ENCODE results near the gene TMEM18.

- TF ChIP-seq POLR2AphosphoS5 (IDR thresholded peaks at IDR 0.05; ENCODE audit: low read depth, low read length) (no peak), REST (IDR thresholded peaks at IDR 0.05; ENCODE audit: insufficient read depth in 1 of 2, low read depth in 2 of 2, low read length in 2 of 2) (no peak)
Measured at GRCh38 chr2:666441-666840, 10.8 kb downstream of the TMEM18 start.

Measured in PFSK-1 (cell line).